GM23338 (cell line): Measurements from ENCODE around the gene TJP2. TPM values are rescaled to one million over a fixed set of nuclear protein-coding genes. Genes with fewer than 3 reads are reported as not detected.

Experiments
- ATAC-seq: fragments of 200-7000 bp; cut with Tn5 transposase; 3 replicates; pipeline ENCODE4 v1.9.1; 2020
- DNase-seq: peaks from one replicate; pipeline ENCODE4 v3.0.0-alpha.2; 2015; ENCODE audit warnings: low spot score
- H2AFZ ChIP-seq: fragments of 200-600 bp; sonication (generic); 2 replicates; pipeline ENCODE4 v1.8.0; 2016; ENCODE audit warnings: antibody characterized with exemption, mild to moderate bottlenecking, moderate library complexity
- H3F3A ChIP-seq: fragments of 200-600 bp; sonication (generic); replicated peaks from 2 replicates; pipeline ENCODE4 v1.8.0; 2017; ENCODE audit warnings: antibody characterized with exemption, mixed run types, low read depth
- H3K27ac ChIP-seq: fragments of 200-600 bp; sonication (generic); 2 replicates; pipeline ENCODE4 v1.6.1; 2016; ENCODE audit warnings: low read depth
- H3K27me3 ChIP-seq: fragments of 200-600 bp; sonication (generic); 2 replicates; pipeline ENCODE4 v1.8.0; 2016; ENCODE audit warnings: mild to moderate bottlenecking, mixed run types, moderate library complexity; ENCODE audit not compliant: insufficient read depth
- H3K36me3 ChIP-seq: fragments of 200-600 bp; sonication (generic); 2 replicates; pipeline ENCODE4 v1.8.0; 2016; ENCODE audit warnings: mild to moderate bottlenecking; ENCODE audit not compliant: insufficient read depth
- H3K4me1 ChIP-seq: fragments of 200-600 bp; sonication (generic); 2 replicates; pipeline ENCODE4 v1.8.0; 2016; ENCODE audit warnings: mild to moderate bottlenecking, moderate library complexity; ENCODE audit not compliant: insufficient read depth
- H3K4me2 ChIP-seq: fragments of 200-600 bp; sonication (generic); 2 replicates; pipeline ENCODE4 v1.7.1; 2017; ENCODE audit warnings: mixed run types
- H3K4me3 ChIP-seq: fragments of 200-600 bp; sonication (generic); 2 replicates; pipeline ENCODE4 v1.6.1; 2016; ENCODE audit warnings: mixed run types
- H3K79me2 ChIP-seq: fragments of 200-600 bp; sonication (generic); replicated peaks from 2 replicates; pipeline ENCODE4 v1.8.0; 2017; ENCODE audit warnings: mild to moderate bottlenecking; ENCODE audit not compliant: insufficient read depth
- H3K9me2 ChIP-seq: fragments of 200-600 bp; sonication (generic); 2 replicates; pipeline ENCODE4 v1.8.0; 2017; ENCODE audit not compliant: insufficient read depth
- H4K20me1 ChIP-seq: fragments of 200-600 bp; sonication (generic); replicated peaks from 2 replicates; pipeline ENCODE4 v1.8.0; 2017; ENCODE audit warnings: mild to moderate bottlenecking; ENCODE audit not compliant: insufficient read depth
- H3K27ac Mint-ChIP-seq: 2 replicates; pipeline ENCODE4 v1.8.0; 2020; ENCODE audit warnings: inconsistent platforms, mild to moderate bottlenecking, moderate library complexity, mixed read lengths
- H3K27me3 Mint-ChIP-seq: 3 replicates; pipeline ENCODE4 v1.8.0; 2022; ENCODE audit warnings: low read depth, mild to moderate bottlenecking, moderate library complexity, mixed read lengths, inconsistent platforms; ENCODE audit not compliant: insufficient read depth, poor library complexity
- H3K36me3 Mint-ChIP-seq: 3 replicates; pipeline ENCODE4 v1.8.0; 2021; ENCODE audit warnings: low read depth, mild to moderate bottlenecking, inconsistent platforms, moderate library complexity, mixed read lengths
- H3K4me1 Mint-ChIP-seq: 3 replicates; pipeline ENCODE4 v1.8.0; 2020; ENCODE audit warnings: mild to moderate bottlenecking, inconsistent platforms, mixed read lengths
- H3K4me3 Mint-ChIP-seq: 3 replicates; pipeline ENCODE4 v1.8.0; 2021; ENCODE audit warnings: moderate library complexity, mild to moderate bottlenecking, inconsistent platforms, mixed read lengths
- H3K9me3 Mint-ChIP-seq: 3 replicates; pipeline ENCODE4 v1.8.0; 2020; ENCODE audit warnings: moderate library complexity, mild to moderate bottlenecking, inconsistent platforms, mixed read lengths
- CREB1 ChIP-seq: fragments of 250-450 bp; sonication (Bioruptor Pico); IDR thresholded peaks from 2 replicates; pipeline ENCODE4 v1.5.0; 2020; ENCODE audit warnings: low read depth, mild to moderate bottlenecking, moderate library complexity
- ETS1 ChIP-seq: IDR thresholded peaks from 2 replicates; pipeline ENCODE4 v1.6.1; 2016; ENCODE audit warnings: antibody characterized with exemption
- EZH2 ChIP-seq: fragments of 200-600 bp; sonication (generic); IDR thresholded peaks from one replicate; pipeline ENCODE4 v1.8.0; 2017; ENCODE audit warnings: antibody characterized with exemption, mild to moderate bottlenecking, low read depth; ENCODE audit not compliant: unreplicated experiment
- EZH2phosphoT487 ChIP-seq: fragments of 200-600 bp; sonication (generic); IDR thresholded peaks from one replicate; pipeline ENCODE4 v1.8.1; 2018; ENCODE audit warnings: antibody characterized with exemption; ENCODE audit not compliant: unreplicated experiment
- JUNB ChIP-seq: IDR thresholded peaks from one replicate; pipeline ENCODE4 v1.6.1; 2016; ENCODE audit warnings: antibody characterized with exemption; ENCODE audit not compliant: unreplicated experiment
- NANOG ChIP-seq: IDR thresholded peaks from 2 replicates; pipeline ENCODE4 v1.6.1; 2016; ENCODE audit warnings: antibody characterized with exemption, borderline replicate concordance
- POLR2AphosphoS5 ChIP-seq: IDR thresholded peaks from 2 replicates; pipeline ENCODE4 v1.6.1; 2016; ENCODE audit warnings: antibody characterized with exemption, low read depth
- REST ChIP-seq: IDR thresholded peaks from one replicate; pipeline ENCODE4 v1.6.1; 2018; ENCODE audit warnings: antibody characterized with exemption; ENCODE audit not compliant: unreplicated experiment
- STAT1 ChIP-seq: IDR thresholded peaks from one replicate; pipeline ENCODE4 v1.6.1; 2016; ENCODE audit warnings: antibody characterized with exemption; ENCODE audit not compliant: unreplicated experiment
- ZNF114 ChIP-seq: fragments of 250-450 bp; sonication (Bioruptor Pico); IDR thresholded peaks from 2 replicates; pipeline ENCODE4 v1.5.0; 2020; ENCODE audit warnings: mild to moderate bottlenecking, moderate library complexity
- ZNF331 ChIP-seq: fragments of 250-450 bp; sonication (Bioruptor Pico); IDR thresholded peaks from 2 replicates; pipeline ENCODE4 v1.5.0; 2020; ENCODE audit warnings: low read depth, mild to moderate bottlenecking, moderate library complexity
- polyA plus RNA-seq: library from polyadenylated mRNA; unstranded; fragments of >200 nt; fragmentation: Nextera tagmentation; extraction: Ambion mirVana; gene quantifications from 2 replicates; pipeline ENCODE4 v1.2.1, GENCODE V29; 2016
- total RNA-seq: library from RNA; depleted of rRNA; stranded (reverse); fragments of >200 nt; shearing (Covaris generic); gene quantifications from 2 replicates; pipeline ENCODE4 v1.2.3, GENCODE V29; 2014
- TF ChIP-seq, protein P1 (sequence below), 2 experiments: fragments of 200-600 bp in 1 of 2; sonication (generic) in 1 of 2; conservative IDR thresholded peaks; 2 replicates each; pipeline versions ENCODE4 v1.5.1 to v1.6.1; 2016 to 2017; ENCODE audit warnings: antibody characterized with exemption in 2 of 2, low read depth in 2 of 2, mild to moderate bottlenecking in 2 of 2, moderate library complexity in 1 of 2

Gene TJP2
- total and polyA plus RNA-seq, 2 experiments from 2014 or later = 37.6 to 234 TPM

DNA sequence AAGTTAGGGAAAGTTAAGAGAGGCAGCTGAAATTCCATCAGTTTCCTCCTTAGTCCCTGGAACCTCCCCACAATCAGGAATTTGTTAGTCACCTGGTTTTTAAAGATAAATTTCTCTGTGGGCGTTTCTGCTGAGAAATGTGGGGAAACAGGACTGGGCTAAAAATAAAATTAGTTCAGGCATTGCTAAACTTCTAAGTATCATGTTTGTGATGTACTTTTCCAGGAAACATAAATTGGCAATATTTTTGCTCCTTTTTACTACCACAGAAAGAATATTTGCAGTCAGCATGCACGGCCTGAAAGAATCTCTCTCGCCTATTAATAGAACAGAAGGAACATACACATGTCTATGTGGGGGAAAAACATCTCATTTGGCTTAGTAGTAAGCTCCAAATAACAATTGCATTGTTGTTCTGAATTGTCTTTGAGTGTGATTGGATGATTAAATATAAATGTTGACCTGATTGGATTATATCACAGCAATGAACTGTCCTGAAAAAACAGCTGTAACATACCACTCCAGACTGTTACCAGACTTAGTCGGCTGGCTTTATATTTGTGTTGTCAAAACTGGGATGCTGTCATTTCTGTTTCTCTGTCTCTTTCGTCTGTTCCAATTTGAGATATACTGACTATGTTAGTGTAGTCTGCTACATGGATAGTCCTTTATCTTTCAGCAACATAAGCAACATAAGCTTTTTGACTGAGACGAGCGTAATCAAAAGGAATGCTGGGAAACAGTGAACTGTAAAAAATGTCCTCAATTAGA, 12.9 kb downstream of the TJP2 start (continued):
- no peak for TF ChIP-seq REST
- TF ChIP-seq JUNB = no peak
- no peak for TF ChIP-seq EZH2
- no peak for TF ChIP-seq ZNF114 (CRISPR knock-in tag)
- no peak for TF ChIP-seq POLR2AphosphoS5
- no peak for TF ChIP-seq CREB1
- TF ChIP-seq STAT1 = no peak
- TF ChIP-seq, protein P1, sequence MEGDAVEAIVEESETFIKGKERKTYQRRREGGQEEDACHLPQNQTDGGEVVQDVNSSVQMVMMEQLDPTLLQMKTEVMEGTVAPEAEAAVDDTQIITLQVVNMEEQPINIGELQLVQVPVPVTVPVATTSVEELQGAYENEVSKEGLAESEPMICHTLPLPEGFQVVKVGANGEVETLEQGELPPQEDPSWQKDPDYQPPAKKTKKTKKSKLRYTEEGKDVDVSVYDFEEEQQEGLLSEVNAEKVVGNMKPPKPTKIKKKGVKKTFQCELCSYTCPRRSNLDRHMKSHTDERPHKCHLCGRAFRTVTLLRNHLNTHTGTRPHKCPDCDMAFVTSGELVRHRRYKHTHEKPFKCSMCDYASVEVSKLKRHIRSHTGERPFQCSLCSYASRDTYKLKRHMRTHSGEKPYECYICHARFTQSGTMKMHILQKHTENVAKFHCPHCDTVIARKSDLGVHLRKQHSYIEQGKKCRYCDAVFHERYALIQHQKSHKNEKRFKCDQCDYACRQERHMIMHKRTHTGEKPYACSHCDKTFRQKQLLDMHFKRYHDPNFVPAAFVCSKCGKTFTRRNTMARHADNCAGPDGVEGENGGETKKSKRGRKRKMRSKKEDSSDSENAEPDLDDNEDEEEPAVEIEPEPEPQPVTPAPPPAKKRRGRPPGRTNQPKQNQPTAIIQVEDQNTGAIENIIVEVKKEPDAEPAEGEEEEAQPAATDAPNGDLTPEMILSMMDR (conservative IDR thresholded peaks at IDR 0.05; ENCODE audit: low read depth in 2 of 2) = no peak
- TF ChIP-seq EZH2phosphoT487 = no peak
- TF ChIP-seq ETS1 = no peak
- no peak for TF ChIP-seq ZNF331 (CRISPR knock-in tag)

- Mint-ChIP-seq H3K27ac (no peak overlapping the region), H3K4me1 (peaks cover 19% of the 10 kb centered on the region), H3K36me3 (0 out of 3 replicates have a peak, but pooled peaks cover 6% of the 10 kb centered on the region), H3K9me3 (no peaks in the 10 kb centered on the region), H3K4me3 (no peak overlapping the region), H3K27me3 (peaks cover 6% of the 10 kb centered on the region)
- Histone ChIP-seq H3K4me1 (peaks cover 11% of the 10 kb centered on the region), H2AFZ (no peak overlapping the region), H3F3A (0 out of 2 replicates have a peak, but pooled peaks cover 3% of the 10 kb centered on the region), H3K79me2 (peaks cover 86% of the 10 kb centered on the region), H3K9me2 (no peaks in the 10 kb centered on the region), H3K27ac (no peak overlapping the region), H4K20me1 (peaks cover 7% of the 10 kb centered on the region; the same call in 1 of the 2 replicates), H3K4me2 (no peak overlapping the region), H3K27me3 (no peaks in the 10 kb centered on the region), H3K4me3 (no peak overlapping the region), H3K36me3 (no peaks in the 10 kb centered on the region; the same call in 1 of the 2 replicates)
- DNase-seq (no peak), ATAC-seq (no peak)
- TF ChIP-seq, protein P1 (conservative IDR thresholded peaks at IDR 0.05; ENCODE audit: low read depth in 2 of 2) = no peak
- TF ChIP-seq REST (no peak), ZNF114 (CRISPR knock-in tag) (no peak), POLR2AphosphoS5 (no peak), NANOG (no peak), ETS1 (no peak), EZH2 (no peak), EZH2phosphoT487 (no peak), ZNF331 (CRISPR knock-in tag) (no peak)
Measured at GRCh38 chr9:69188975-69189374, 14.9 kb downstream of the TJP2 start.
